ENCODE data around the gene TPH1. TPM values are rescaled to one million over a fixed set of nuclear protein-coding genes. Genes with fewer than 3 reads are reported as not detected.

Gene TPH1
- total RNA-seq, 4 donors from 2014 or later: 0.13 to 2.1 (median 0.45) TPM

- DNase-seq: no peak
- Histone ChIP-seq H3K4me1 (peaks cover 8 to 18% of the 10 kb centered on the region in 2 donors), H3K36me3 (no peaks in the 10 kb centered on the region), H3K4me3 (replicated peaks in 1 of 3) (no peak overlapping the region), H3K27me3 (no peaks in the 10 kb centered on the region), H3K27ac (no peak overlapping the region), H3K9me3 (no peaks in the 10 kb centered on the region)
- intact Hi-C loops (cut with DNase I): loop anchor here (10.0 kb wide), 1 partner anchor 90 kb away; the partner anchor contains the start of gene SAAL1
- TF ChIP-seq, protein P1, sequence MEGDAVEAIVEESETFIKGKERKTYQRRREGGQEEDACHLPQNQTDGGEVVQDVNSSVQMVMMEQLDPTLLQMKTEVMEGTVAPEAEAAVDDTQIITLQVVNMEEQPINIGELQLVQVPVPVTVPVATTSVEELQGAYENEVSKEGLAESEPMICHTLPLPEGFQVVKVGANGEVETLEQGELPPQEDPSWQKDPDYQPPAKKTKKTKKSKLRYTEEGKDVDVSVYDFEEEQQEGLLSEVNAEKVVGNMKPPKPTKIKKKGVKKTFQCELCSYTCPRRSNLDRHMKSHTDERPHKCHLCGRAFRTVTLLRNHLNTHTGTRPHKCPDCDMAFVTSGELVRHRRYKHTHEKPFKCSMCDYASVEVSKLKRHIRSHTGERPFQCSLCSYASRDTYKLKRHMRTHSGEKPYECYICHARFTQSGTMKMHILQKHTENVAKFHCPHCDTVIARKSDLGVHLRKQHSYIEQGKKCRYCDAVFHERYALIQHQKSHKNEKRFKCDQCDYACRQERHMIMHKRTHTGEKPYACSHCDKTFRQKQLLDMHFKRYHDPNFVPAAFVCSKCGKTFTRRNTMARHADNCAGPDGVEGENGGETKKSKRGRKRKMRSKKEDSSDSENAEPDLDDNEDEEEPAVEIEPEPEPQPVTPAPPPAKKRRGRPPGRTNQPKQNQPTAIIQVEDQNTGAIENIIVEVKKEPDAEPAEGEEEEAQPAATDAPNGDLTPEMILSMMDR (IDR thresholded peaks at IDR 0.05): no peak
- TF ChIP-seq POLR2A (IDR thresholded peaks at IDR 0.05): no peak
These were observed 31.2 kb downstream of the TPH1 start for GRCh38 chr11:18014876-18015275.

- no peaks in the 10 kb centered on the region for H3K9me3 ChIP-seq
- TF ChIP-seq, protein P1 (IDR thresholded peaks at IDR 0.05): no peak
- no peak for TF ChIP-seq POLR2A (IDR thresholded peaks at IDR 0.05)
- intact Hi-C loops (cut with DNase I): loop anchor here (10.0 kb wide), 1 partner anchor 91 kb away; the partner anchor contains the start of gene SAAL1
- peak overlapping the region in 1 of 3 donors; percentile 72 for H3K27ac ChIP-seq
- H3K4me1 ChIP-seq: peaks cover 8 to 18% of the 10 kb centered on the region in 2 donors
- DNase-seq: peak; percentile 10 to 21
- no peaks in the 10 kb centered on the region for H3K36me3 ChIP-seq
- H3K27me3 ChIP-seq: no peaks in the 10 kb centered on the region
- 19 to 21% methylated on average over 11 of the region's 11 CpGs for WGBS, 2 donors
- H3K4me3 ChIP-seq (replicated peaks in 1 of 3): peak overlapping the region in 2 of 3 donors; percentile 68 to 93
These were observed 32.1 kb downstream of the TPH1 start for GRCh38 chr11:18013790-18014507.

DNA sequence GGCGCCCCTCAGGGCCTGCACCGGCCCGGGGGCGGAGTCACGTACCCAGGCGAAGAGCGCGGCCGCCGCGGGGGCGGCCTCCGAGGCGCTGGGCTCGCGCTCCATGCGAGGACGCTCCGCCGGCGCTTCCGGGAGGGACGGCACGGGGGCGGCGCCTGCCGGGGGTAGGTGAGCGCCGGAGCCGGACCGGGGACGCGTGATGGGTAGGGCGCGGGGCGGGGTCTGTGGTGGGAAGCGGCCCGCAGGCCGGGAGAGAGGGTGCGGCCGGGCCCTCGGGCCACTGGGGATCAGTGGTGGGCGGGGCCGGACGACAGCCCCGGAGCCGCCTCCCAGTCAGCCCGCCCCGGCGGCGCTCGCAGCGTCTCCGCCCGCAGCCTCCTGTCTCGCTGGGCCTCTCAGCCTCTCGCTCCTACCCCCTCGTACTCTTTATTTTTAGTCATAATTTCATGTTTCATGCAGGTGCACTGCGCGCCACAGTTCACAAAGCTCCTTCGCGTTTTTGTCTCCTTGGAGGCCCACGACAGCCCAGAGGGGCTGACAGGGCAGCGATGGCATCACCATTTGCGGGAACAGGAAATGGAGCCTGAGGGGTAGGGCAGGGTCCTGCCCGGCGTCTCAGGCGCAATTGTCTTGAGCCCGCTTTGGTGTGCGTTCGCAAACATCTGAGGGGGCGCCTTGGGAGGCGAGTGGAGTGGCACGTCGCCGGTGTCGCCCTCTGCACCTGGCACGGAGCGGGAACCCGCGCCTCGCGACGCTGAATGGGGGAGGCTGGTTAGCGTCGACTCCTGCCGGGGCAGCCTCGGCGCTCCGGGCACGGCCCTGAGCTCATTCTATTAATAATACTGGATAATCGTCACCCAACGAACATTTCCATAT lies 32.9 kb downstream of the TPH1 start, which contains the start of gene SERGEF:
SERGEF (minus strand) TSS at position 142 of the 876 bp plus-strand sequence; CDS start at position 105, 37 bp downstream.
- TF ChIP-seq, protein P1 (IDR thresholded peaks at IDR 0.05): peak in 2 of 6 experiments; percentile 29 to 45
- TF ChIP-seq POLR2A (IDR thresholded peaks at IDR 0.05): peak in 1 of 2 donors; percentile 80
- H3K27me3 ChIP-seq: no peaks in the 10 kb centered on the region
- 0% methylated on average over 57 to 59 of the region's 93 CpGs for WGBS, 2 donors
- DNase-seq: peak; percentile 97 to 98
- no peaks in the 10 kb centered on the region for H3K9me3 ChIP-seq
- intact Hi-C loops (cut with DNase I): loop anchor here (10.0 kb wide), 1 partner anchor 92 kb away; the partner anchor contains the start of gene SAAL1
- H3K4me3 ChIP-seq (replicated peaks in 1 of 3): peak within 1 kb of the TSS; percentile 68 to 93 (median 89)
- peak within 1 kb of the TSS; percentile 65 to 84 (median 72) for H3K27ac ChIP-seq
- H3K36me3 ChIP-seq: no peaks in the 10 kb centered on the region
- H3K4me1 ChIP-seq: peaks cover 8 to 18% of the 10 kb centered on the region in 2 donors

- Histone ChIP-seq H3K27ac (peak overlapping the region; percentile 65 to 84 (median 72)), H3K4me3 (replicated peaks in 1 of 3) (peak overlapping the region; percentile 13 to 68 (median 64)), H3K27me3 (no peaks in the 10 kb centered on the region), H3K9me3 (no peaks in the 10 kb centered on the region), H3K36me3 (no peaks in the 10 kb centered on the region), H3K4me1 (peaks cover 8 to 18% of the 10 kb centered on the region in 2 donors)
- intact Hi-C loops (cut with DNase I): loop anchor here (10.0 kb wide), 1 partner anchor 92 kb away; the partner anchor contains the start of gene SAAL1
- peak; percentile 38 to 42 for DNase-seq
- TF ChIP-seq, protein P1 (IDR thresholded peaks at IDR 0.05): no peak
- TF ChIP-seq POLR2A (IDR thresholded peaks at IDR 0.05): peak in 1 of 2 donors; percentile 6
- 12 to 21% methylated on average over 18 to 22 of the region's 46 CpGs for WGBS, 2 donors
These were observed 33.8 kb downstream of the TPH1 start for GRCh38 chr11:18012122-18012905.
